HEK293 (cell line): ENCODE measurements around the gene CARD8.

Source experiments
- EGR2 ChIP-seq: fragments of 450-650 bp; formaldehyde crosslinking; IDR thresholded peaks from 2 replicates; pipeline ENCODE4 v1.5.1; 2016; ENCODE audit warnings: low read depth, missing biosample characterization, missing genetic modification characterization
- FEZF1 ChIP-seq: fragments of 450-650 bp; formaldehyde crosslinking; IDR thresholded peaks from 2 replicates; pipeline ENCODE4 v1.5.1; 2016; ENCODE audit warnings: missing biosample characterization, missing genetic modification characterization
- GLI4 ChIP-seq: fragments of 450-650 bp; formaldehyde crosslinking; IDR thresholded peaks from 2 replicates; pipeline ENCODE4 v1.5.1; 2016; ENCODE audit warnings: missing biosample characterization, missing genetic modification characterization
- GLIS2 ChIP-seq: fragments of 450-650 bp; formaldehyde crosslinking; IDR thresholded peaks from 2 replicates; pipeline ENCODE4 v1.5.1; 2016; ENCODE audit warnings: missing biosample characterization, missing genetic modification characterization
- HOXA7 ChIP-seq: sonication (generic); formaldehyde crosslinking; IDR thresholded peaks from 2 replicates; pipeline ENCODE4 v1.8.1; 2022; ENCODE audit warnings: missing genetic modification reagents, borderline replicate concordance
- KLF1 ChIP-seq: fragments of 450-650 bp; formaldehyde crosslinking; IDR thresholded peaks from 2 replicates; pipeline ENCODE4 v1.5.1; 2016; ENCODE audit warnings: missing biosample characterization, missing genetic modification characterization
- KLF8 ChIP-seq: fragments of 450-650 bp; formaldehyde crosslinking; IDR thresholded peaks from 2 replicates; pipeline ENCODE4 v1.5.1; 2016; ENCODE audit warnings: missing biosample characterization, missing genetic modification characterization
- OSR2 ChIP-seq: fragments of 450-650 bp; formaldehyde crosslinking; IDR thresholded peaks from 2 replicates; pipeline ENCODE4 v1.5.1; 2016; ENCODE audit warnings: missing biosample characterization, missing genetic modification characterization
- TRIM28 ChIP-seq: IDR thresholded peaks from 2 replicates; pipeline ENCODE4 v1.6.1; 2011; ENCODE audit warnings: low read length, control low read depth, borderline replicate concordance
- ZBTB1 ChIP-seq: fragments of 450-650 bp; formaldehyde crosslinking; IDR thresholded peaks from 2 replicates; pipeline ENCODE4 v1.5.1; 2016; ENCODE audit warnings: missing biosample characterization, missing genetic modification characterization
- ZBTB20 ChIP-seq: fragments of 450-650 bp; formaldehyde crosslinking; IDR thresholded peaks from 2 replicates; pipeline ENCODE4 v1.5.1; 2016; ENCODE audit warnings: missing biosample characterization, missing genetic modification characterization
- ZNF121 ChIP-seq: fragments of 450-650 bp; formaldehyde crosslinking; IDR thresholded peaks from 2 replicates; pipeline ENCODE4 v1.5.1; 2016; ENCODE audit warnings: missing biosample characterization, missing genetic modification characterization
- ZNF146 ChIP-seq: fragments of 450-650 bp; formaldehyde crosslinking; IDR thresholded peaks from 2 replicates; pipeline ENCODE4 v1.5.1; 2016; ENCODE audit warnings: missing biosample characterization, missing genetic modification characterization
- ZNF169 ChIP-seq: fragments of 450-650 bp; formaldehyde crosslinking; IDR thresholded peaks from 2 replicates; pipeline ENCODE4 v1.5.1; 2016; ENCODE audit warnings: missing biosample characterization, missing genetic modification characterization
- ZNF214 ChIP-seq: fragments of 450-650 bp; formaldehyde crosslinking; IDR thresholded peaks from 2 replicates; pipeline ENCODE4 v1.5.1; 2017; ENCODE audit warnings: missing biosample characterization, mild to moderate bottlenecking, missing genetic modification characterization, borderline replicate concordance
- ZNF23 ChIP-seq: fragments of 450-650 bp; formaldehyde crosslinking; IDR thresholded peaks from 2 replicates; pipeline ENCODE4 v1.5.1; 2016; ENCODE audit warnings: missing biosample characterization, missing genetic modification characterization, borderline replicate concordance
- ZNF324 ChIP-seq: fragments of 450-650 bp; formaldehyde crosslinking; IDR thresholded peaks from 2 replicates; pipeline ENCODE4 v1.5.1; 2016; ENCODE audit warnings: missing biosample characterization, missing genetic modification characterization
- ZNF423 ChIP-seq: fragments of 450-650 bp; formaldehyde crosslinking; IDR thresholded peaks from 2 replicates; pipeline ENCODE4 v1.5.1; 2016; ENCODE audit warnings: missing biosample characterization, missing genetic modification characterization
- ZNF529 ChIP-seq: fragments of 450-650 bp; formaldehyde crosslinking; IDR thresholded peaks from 2 replicates; pipeline ENCODE4 v1.5.1; 2017; ENCODE audit warnings: missing genetic modification characterization, missing biosample characterization; ENCODE audit not compliant: insufficient replicate concordance
- ZNF548 ChIP-seq: fragments of 450-650 bp; formaldehyde crosslinking; IDR thresholded peaks from 2 replicates; pipeline ENCODE4 v1.5.1; 2016; ENCODE audit warnings: missing biosample characterization, missing genetic modification characterization
- ZNF561 ChIP-seq: fragments of 450-650 bp; IDR thresholded peaks from 2 replicates; pipeline ENCODE4 v1.5.1; 2018; ENCODE audit warnings: missing biosample characterization, missing genetic modification characterization, borderline replicate concordance
- ZNF664 ChIP-seq: fragments of 450-650 bp; formaldehyde crosslinking; IDR thresholded peaks from 2 replicates; pipeline ENCODE4 v1.5.1; 2016; ENCODE audit warnings: missing biosample characterization, missing genetic modification characterization
- ZNF76 ChIP-seq: fragments of 450-650 bp; formaldehyde crosslinking; IDR thresholded peaks from 2 replicates; pipeline ENCODE4; 2016; ENCODE audit warnings: low read depth, missing biosample characterization, missing genetic modification characterization, borderline replicate concordance
- ZNF843 ChIP-seq: fragments of 450-650 bp; formaldehyde crosslinking; IDR thresholded peaks from 2 replicates; pipeline ENCODE4 v1.5.1; 2016; ENCODE audit warnings: missing biosample characterization, missing genetic modification characterization
- TF ChIP-seq, protein P1 (sequence below): fragments of 450-650 bp; formaldehyde crosslinking; IDR thresholded peaks from 2 replicates; pipeline ENCODE4 v1.5.1; 2016; ENCODE audit warnings: missing biosample characterization, missing genetic modification characterization
- TF ChIP-seq, protein P2 (sequence below): fragments of 450-650 bp; formaldehyde crosslinking; IDR thresholded peaks from 2 replicates; pipeline ENCODE4 v1.5.1; 2017; ENCODE audit warnings: missing biosample characterization, missing genetic modification characterization
- TF ChIP-seq, protein P3 (sequence below): fragments of 450-650 bp; formaldehyde crosslinking; IDR thresholded peaks from 2 replicates; pipeline ENCODE4 v1.5.1; 2016; ENCODE audit warnings: missing biosample characterization, missing genetic modification characterization
- TF ChIP-seq, protein P4 (sequence below): fragments of 450-650 bp; formaldehyde crosslinking; IDR thresholded peaks from 2 replicates; pipeline ENCODE4 v1.5.1; 2016; ENCODE audit warnings: missing biosample characterization, missing genetic modification characterization, low read depth
- TF ChIP-seq, protein P5 (sequence below): fragments of 450-650 bp; formaldehyde crosslinking; IDR thresholded peaks from 2 replicates; pipeline ENCODE4 v1.5.0; 2017; ENCODE audit warnings: missing biosample characterization, missing genetic modification characterization, borderline replicate concordance

CARD8 gene

DNA sequence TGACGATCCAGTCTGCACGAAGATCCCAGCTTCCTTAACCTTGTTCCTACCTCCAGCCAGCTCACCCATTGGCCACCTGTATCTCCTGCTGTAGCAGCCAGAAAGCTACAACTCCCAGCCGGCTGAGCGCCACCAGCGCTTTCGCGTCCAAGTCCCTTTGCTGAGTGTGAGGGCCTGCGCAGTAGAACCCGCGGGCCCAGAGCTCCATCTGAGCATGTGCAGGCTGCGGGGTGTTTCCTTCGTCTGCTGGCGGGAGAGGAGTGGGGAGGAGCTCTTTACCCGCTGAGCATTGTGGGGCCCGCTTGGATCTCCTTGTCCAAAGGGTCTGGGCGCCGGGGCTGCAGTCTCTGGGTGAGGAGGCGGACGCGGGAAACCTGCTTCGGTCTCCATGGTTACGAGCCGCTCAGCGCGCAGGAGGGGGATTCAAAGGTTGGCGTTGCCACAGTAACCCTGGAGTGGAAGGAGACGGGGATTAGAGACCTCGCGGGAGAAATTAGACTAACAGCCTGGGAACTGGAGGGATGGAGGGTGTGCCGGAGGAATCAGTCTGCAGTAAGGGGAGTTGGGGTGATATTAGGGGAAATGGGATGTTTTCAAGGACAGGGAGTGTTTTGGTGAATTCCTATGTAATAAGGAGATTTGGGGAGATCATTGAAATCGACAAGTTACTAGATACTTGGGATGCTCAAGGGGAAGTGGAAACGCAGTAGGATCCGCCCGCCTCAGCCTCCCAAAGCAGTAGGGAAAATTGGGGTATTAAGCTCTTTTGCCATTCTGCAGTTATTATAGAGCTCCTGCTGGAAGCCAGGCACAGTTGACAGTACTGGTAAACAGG is 51.7 kb downstream of the CARD8 start (continued):
- TF ChIP-seq KLF8 (peak; percentile 39), ZNF76 (tag by site-specific recombination) (peak; percentile 84), ZNF843 (tag by site-specific recombination) (peak; percentile 22; the same call in 1 of the 2 replicates), ZNF146 (tag by site-specific recombination) (no peak), TRIM28 (no peak), ZNF214 (tag by site-specific recombination) (no peak), ZNF529 (tag by site-specific recombination) (no peak), GLIS2 (tag by site-specific recombination) (peak; percentile 52; the same call in 1 of the 2 replicates), ZBTB20 (tag by site-specific recombination) (0 out of 2 replicates have a peak, but pooled peaks have one; percentile 9), ZNF121 (tag by site-specific recombination) (peak; percentile 93; the same call in 1 of the 2 replicates), EGR2 (tag by site-specific recombination) (peak; percentile 57), ZNF561 (peak; percentile 48; the same call in 1 of the 2 replicates), HOXA7 (no peak), GLI4 (tag by site-specific recombination) (peak; percentile 41; the same call in 1 of the 2 replicates), ZNF23 (no peak), ZNF423 (tag by site-specific recombination) (no peak), ZNF548 (tag by site-specific recombination) (no peak), FEZF1 (no peak), OSR2 (tag by site-specific recombination) (no peak), ZNF664 (no peak), ZNF324 (no peak), KLF1 (peak; percentile 32; the same call in 1 of the 2 replicates), ZNF169 (tag by site-specific recombination) (no peak), ZBTB1 (tag by site-specific recombination) (no peak)
- TF ChIP-seq, protein P1, sequence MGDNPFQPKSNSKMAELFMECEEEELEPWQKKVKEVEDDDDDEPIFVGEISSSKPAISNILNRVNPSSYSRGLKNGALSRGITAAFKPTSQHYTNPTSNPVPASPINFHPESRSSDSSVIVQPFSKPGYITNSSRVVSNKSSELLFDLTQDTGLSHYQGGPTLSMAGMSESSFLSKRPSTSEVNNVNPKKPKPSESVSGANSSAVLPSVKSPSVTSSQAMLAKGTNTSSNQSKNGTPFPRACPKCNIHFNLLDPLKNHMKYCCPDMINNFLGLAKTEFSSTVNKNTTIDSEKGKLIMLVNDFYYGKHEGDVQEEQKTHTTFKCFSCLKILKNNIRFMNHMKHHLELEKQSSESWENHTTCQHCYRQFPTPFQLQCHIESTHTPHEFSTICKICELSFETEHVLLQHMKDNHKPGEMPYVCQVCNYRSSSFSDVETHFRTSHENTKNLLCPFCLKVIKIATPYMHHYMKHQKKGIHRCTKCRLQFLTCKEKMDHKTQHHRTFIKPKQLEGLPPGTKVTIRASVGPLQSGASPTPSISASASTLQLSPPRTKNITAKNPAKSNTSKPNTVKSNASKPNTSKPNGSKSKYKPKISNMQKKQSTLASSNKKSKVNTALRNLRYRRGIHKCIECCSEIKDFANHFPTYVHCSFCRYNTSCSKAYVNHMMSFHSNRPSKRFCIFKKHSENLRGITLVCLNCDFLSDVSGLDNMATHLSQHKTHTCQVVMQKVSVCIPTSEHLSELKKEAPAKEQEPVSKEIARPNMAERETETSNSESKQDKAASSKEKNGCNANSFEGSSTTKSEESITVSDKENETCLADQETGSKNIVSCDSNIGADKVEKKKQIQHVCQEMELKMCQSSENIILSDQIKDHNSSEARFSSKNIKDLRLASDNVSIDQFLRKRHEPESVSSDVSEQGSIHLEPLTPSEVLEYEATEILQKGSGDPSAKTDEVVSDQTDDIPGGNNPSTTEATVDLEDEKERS (tag by site-specific recombination): no peak
- TF ChIP-seq, protein P2, sequence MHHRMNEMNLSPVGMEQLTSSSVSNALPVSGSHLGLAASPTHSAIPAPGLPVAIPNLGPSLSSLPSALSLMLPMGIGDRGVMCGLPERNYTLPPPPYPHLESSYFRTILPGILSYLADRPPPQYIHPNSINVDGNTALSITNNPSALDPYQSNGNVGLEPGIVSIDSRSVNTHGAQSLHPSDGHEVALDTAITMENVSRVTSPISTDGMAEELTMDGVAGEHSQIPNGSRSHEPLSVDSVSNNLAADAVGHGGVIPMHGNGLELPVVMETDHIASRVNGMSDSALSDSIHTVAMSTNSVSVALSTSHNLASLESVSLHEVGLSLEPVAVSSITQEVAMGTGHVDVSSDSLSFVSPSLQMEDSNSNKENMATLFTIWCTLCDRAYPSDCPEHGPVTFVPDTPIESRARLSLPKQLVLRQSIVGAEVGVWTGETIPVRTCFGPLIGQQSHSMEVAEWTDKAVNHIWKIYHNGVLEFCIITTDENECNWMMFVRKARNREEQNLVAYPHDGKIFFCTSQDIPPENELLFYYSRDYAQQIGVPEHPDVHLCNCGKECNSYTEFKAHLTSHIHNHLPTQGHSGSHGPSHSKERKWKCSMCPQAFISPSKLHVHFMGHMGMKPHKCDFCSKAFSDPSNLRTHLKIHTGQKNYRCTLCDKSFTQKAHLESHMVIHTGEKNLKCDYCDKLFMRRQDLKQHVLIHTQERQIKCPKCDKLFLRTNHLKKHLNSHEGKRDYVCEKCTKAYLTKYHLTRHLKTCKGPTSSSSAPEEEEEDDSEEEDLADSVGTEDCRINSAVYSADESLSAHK: no peak
- TF ChIP-seq, protein P3, sequence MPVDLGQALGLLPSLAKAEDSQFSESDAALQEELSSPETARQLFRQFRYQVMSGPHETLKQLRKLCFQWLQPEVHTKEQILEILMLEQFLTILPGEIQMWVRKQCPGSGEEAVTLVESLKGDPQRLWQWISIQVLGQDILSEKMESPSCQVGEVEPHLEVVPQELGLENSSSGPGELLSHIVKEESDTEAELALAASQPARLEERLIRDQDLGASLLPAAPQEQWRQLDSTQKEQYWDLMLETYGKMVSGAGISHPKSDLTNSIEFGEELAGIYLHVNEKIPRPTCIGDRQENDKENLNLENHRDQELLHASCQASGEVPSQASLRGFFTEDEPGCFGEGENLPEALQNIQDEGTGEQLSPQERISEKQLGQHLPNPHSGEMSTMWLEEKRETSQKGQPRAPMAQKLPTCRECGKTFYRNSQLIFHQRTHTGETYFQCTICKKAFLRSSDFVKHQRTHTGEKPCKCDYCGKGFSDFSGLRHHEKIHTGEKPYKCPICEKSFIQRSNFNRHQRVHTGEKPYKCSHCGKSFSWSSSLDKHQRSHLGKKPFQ (tag by site-specific recombination): no peak
- TF ChIP-seq, protein P4, sequence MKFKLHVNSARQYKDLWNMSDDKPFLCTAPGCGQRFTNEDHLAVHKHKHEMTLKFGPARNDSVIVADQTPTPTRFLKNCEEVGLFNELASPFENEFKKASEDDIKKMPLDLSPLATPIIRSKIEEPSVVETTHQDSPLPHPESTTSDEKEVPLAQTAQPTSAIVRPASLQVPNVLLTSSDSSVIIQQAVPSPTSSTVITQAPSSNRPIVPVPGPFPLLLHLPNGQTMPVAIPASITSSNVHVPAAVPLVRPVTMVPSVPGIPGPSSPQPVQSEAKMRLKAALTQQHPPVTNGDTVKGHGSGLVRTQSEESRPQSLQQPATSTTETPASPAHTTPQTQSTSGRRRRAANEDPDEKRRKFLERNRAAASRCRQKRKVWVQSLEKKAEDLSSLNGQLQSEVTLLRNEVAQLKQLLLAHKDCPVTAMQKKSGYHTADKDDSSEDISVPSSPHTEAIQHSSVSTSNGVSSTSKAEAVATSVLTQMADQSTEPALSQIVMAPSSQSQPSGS: no peak
- TF ChIP-seq, protein P5, sequence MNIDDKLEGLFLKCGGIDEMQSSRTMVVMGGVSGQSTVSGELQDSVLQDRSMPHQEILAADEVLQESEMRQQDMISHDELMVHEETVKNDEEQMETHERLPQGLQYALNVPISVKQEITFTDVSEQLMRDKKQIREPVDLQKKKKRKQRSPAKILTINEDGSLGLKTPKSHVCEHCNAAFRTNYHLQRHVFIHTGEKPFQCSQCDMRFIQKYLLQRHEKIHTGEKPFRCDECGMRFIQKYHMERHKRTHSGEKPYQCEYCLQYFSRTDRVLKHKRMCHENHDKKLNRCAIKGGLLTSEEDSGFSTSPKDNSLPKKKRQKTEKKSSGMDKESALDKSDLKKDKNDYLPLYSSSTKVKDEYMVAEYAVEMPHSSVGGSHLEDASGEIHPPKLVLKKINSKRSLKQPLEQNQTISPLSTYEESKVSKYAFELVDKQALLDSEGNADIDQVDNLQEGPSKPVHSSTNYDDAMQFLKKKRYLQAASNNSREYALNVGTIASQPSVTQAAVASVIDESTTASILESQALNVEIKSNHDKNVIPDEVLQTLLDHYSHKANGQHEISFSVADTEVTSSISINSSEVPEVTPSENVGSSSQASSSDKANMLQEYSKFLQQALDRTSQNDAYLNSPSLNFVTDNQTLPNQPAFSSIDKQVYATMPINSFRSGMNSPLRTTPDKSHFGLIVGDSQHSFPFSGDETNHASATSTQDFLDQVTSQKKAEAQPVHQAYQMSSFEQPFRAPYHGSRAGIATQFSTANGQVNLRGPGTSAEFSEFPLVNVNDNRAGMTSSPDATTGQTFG: no peak
